GM11168 (cell line): ENCODE results near the gene CCDC152.
"Not testable (repeated sequence)": the region's sequence is repeated elsewhere in the genome, so short reads cannot be mapped to it uniquely, and the experiment has no call there.

Experiments used
- in situ Hi-C: fragments of 300-500 bp; cut with MboI; formaldehyde crosslinking; loops from one replicate; pipeline ENCODE4 v1.12.0; 2022; ENCODE audit warnings: low sequenced_read_pairs; ENCODE audit not compliant: unreplicated experiment

Gene CCDC152, protein sequence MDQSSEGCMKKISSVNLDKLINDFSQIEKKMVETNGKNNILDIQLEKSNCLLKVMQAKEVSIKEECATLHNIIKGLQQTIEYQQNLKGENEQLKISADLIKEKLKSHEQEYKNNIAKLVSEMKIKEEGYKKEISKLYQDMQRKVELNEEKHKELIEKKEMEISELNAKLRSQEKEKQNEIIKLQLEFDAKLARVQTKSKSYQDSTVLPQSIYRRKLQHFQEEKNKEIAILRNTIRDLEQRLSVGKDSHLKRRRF

DNA sequence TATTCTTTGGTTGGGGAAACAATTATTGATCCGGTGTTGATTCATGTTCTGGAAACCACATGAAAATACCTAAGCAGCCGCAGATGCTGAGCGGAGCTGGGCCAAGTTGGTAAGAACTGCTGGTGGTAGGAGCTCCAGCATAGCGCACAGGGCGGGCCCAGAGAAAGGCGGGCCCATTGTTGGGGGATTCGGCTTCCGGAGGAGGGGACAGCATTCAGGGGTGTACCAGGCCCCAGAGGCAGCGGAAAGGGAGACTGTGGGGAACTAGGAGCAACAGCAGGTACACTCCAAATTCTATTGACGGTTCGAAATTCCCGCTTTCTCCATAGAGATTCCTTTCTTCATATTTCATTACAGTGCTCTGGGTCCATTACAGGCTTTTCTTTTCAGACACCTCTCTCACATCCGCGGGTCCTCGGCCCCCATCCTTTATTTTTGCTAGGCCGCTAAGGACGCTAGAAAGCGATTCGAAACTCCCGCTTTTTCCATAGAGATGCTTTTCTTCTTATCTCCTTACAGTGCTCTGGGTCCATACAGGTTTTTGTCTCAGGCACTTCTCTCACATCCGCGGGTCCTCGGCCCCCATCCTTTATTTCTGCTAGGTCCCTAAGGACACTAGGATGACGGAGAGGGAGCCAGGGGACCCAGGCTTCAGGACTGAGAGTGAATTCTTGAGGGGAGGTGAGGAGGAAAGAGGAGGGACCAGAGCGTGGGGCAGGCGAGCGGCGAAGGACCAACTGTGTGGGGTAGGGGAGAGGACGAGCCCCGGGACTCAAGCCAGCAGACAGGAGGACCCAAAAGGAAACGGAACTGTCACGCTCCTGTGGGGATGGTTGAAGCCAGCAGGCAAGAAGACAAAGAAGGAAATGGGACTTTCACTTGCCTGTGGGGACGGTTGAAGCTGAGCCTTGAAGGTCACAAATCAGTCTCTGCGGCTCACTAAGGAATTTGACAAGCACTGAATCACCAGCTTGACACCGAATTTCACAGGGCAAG lies at the start of gene CCDC152:
CCDC152 (plus strand) TSS at position 213 of the 996 bp plus-strand sequence. CDS start 2,304 bp downstream, outside the sequence.
- in situ Hi-C loops = no loop called here

DNA sequence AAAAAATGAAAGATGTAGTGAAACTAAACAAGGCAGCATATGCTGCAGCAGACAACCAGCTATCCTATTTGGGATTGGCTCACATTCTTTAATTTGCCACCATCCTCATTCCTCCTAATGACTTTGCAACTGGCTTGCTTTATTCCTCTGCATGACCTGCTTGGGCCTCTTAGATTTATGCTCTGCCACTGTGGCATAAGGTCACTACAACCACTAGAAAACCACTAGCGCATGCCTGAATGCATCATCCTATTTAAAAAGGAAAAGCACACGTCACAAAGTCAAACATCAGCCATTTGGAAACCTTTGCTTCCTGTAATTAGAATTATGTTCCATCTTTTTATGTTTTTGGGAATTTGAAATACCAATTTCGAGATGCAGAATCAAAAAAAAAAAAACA lies 40.8 kb upstream of the CCDC152 start:
- in situ Hi-C loops = no loop called here

DNA sequence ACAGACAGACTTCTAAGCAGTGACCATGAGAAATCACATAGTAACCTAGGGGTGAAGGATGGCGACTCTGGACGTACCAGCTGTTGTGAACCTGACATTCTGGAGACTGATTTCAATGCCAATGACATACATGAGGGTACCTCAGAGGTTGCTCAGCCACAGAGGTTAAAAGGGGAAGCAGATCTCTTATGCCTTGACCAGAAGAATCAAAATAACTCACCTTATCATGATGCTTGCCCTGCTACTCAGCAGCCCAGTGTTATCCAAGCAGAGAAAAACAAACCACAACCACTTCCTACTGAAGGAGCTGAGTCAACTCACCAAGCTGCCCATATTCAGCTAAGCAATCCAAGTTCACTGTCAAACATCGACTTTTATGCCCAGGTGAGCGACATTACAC lies 38.0 kb upstream of the CCDC152 start:
- in situ Hi-C loops = no loop called here

- in situ Hi-C loops = no loop called here
Measured at GRCh38 chr5:42719034-42719433, 37.6 kb upstream of the CCDC152 start.

DNA sequence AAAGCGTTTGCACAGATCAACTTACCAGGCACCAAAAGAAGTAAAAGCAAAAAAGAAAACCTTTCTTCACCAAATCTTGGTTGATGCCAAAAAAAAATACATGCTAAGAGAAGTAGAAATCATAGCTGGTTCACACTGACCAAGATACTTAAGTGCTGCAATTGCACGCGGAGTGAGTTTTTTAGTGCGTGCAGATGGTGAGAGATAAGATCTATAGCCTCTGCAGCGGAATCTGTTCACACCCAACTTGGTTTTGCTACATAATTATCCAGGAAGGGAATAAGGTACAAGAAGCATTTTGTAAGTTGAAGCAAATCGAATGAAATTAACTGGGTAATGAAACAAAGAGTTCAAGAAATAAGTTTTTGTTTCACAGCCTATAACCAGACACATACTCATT lies 36.4 kb upstream of the CCDC152 start:
- in situ Hi-C loops = no loop called here

GRCh38 chr5:42721484-42721883 lies 35.1 kb upstream of the CCDC152 start:
- in situ Hi-C loops = no loop called here

DNA sequence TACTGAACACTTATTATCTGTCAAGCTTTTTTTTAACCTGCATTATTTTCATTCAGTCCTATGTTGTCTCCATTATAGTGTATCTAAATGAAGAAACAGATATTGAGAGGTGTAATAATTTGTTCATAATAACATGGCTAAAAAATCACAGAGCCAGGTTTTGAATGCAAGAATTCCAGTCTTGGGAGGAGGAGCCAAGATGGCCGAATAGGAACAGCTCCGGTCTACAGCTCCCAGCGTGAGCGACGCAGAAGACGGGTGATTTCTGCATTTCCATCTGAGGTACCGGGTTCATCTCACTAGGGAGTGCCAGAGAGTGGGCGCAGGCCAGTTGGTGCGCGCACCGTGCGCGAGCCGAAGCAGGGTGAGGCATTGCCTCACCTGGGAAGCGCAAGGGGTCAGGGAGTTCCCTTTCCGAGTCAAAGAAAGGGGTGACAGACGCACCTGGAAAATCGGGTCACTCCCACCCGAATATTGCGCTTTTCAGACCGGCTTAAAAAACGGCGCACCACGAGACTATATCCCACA lies 22.0 kb upstream of the CCDC152 start:
- in situ Hi-C loops = not testable (repeated sequence)

GRCh38 chr5:42740920-42741319 lies 15.7 kb upstream of the CCDC152 start:
- in situ Hi-C loops = no loop called here

- in situ Hi-C loops = no loop called here
Measured at GRCh38 chr5:42745426-42745825, 11.2 kb upstream of the CCDC152 start.

- in situ Hi-C loops = no loop called here
Measured at GRCh38 chr5:42745856-42746255, 10.8 kb upstream of the CCDC152 start.

GRCh38 chr5:42749020-42749419 lies 7.6 kb upstream of the CCDC152 start:
- in situ Hi-C loops = no loop called here

DNA sequence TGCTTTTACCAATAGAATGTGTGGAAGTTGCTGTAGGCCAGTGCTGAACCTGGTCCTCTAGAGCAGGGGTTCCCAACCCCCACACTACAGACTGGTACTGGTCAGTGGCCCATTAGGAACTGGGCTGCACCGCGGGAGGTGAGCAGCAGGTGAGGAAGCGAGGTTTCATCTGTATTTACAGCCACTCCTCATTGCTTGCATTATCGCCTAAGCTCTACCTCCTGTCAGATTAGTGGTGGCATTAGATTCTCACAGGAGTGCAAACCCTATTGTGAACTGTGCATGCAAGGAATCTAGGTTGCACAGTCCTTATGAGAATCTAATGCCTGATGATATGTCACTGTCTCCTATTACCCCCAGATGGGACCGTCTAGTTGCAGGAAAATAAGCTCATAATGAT lies 6.1 kb upstream of the CCDC152 start:
- in situ Hi-C loops = no loop called here

- in situ Hi-C loops = no loop called here
Measured at GRCh38 chr5:42751044-42751443, 5.6 kb upstream of the CCDC152 start.

DNA sequence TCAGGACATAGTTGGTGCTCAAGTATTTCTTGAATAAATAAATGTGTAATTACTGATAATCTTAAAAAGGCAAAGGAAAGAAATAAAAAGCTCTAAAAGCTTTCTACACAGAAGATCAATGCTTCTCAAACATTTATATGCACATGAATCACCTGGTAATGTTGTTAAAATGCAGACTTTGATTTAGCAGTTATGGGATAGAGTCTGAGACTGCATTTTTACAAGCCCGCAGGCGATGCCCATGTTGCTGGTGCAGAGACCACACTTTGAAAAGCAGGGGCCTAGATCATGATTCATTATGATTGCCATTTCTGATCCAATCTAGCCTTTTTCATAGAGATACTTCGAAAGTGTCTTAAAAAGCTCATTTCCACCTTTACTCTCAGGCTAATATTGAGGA lies 3.5 kb upstream of the CCDC152 start:
- in situ Hi-C loops = no loop called here

DNA sequence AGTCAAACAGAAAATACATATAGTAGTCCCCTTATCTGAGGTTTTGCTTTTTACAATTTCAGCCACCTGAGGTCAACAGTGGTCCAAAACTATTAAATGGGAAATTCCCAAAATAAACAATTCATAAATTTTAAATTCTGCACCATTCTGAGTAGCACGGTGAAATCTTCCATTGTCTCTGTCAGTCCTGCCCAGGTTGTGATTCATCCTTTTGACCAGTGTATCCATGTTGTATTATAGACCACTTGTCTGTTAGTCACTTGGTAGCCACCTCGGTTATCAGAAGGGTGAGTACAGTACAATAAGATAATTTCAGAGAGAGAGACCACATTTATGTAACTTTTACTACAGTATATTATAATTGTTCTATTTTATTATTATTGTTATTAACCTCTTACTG lies 2.8 kb downstream of the CCDC152 start:
- in situ Hi-C loops = no loop called here

- in situ Hi-C loops = no loop called here
Measured at GRCh38 chr5:42760426-42760825, 3.8 kb downstream of the CCDC152 start.

DNA sequence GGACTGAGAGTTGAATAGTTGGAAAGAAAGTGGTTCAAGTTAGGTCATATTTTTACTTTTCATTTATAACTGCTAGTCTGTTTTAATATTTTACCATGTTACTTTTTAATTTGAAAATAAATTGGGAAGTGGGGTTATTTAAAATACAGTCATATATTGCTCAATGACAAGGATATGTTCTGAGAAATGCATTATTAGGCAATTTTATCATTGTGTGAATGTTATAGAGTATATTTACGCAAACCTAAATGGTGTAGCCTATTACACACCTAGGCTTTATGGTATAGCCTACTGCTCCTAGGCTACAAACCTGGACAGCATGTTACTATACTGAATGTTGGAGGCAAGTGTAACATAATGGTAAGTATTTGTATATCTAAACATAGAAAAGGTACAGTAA lies 5.2 kb downstream of the CCDC152 start:
- in situ Hi-C loops = no loop called here

DNA sequence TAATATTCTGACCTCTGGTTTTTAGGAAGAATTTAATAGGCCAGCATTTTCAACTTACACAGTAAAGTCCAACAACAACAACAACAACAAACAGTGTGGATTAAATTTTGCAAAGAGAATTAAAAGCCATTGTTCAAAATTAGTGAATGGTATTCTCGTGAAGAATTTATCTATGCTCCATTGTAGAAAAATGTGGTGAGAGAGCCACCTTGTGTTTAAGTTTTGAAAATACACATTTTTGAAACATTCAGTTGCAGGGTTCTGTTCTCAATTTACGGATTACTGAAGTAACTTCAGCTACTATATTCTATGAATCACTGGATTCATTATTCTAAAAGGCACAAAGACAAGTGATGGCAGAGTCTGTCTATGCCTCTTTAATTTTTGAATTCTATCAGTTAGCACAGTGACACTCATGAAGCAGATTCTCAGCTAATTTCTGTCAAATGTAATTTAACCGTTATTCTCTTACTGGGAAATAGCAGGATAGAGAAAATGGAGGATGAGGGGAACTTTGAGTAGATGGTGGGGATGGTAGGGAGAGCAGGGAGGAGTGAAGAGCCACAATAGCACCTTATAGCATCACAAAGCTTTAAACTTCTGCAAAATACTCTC lies 11.0 kb downstream of the CCDC152 start:
- in situ Hi-C loops = no loop called here

DNA sequence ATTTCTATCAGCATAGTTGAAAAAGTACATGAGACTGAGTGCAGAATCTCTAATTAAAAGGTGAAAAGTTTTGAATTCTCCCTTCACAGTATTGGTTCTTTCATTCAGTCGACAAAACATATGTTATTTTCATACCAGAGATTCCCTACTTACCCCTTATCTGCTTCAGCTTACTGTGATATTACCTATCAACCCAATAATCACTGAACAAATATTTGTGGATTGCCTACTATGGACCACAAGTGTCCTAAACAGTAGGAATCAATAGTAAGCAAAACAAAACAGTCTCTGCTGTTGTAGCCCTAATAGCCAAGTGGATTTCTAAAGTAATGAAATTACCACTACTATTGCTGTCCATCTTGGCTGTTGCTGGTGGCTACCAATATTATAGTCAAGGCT lies 11.5 kb downstream of the CCDC152 start:
- in situ Hi-C loops = no loop called here

- in situ Hi-C loops = no loop called here
Measured at GRCh38 chr5:42770003-42770402, 13.4 kb downstream of the CCDC152 start.
